Lower leg skin (tissue), 3 donors: ENCODE results near the gene IFT80.

Experiments used
- POLR2A ChIP-seq, 2 donors: fragments of 450-650 bp; IDR thresholded peaks; one replicate each; pipeline ENCODE4 v1.6.1; 2016 to 2017; ENCODE audit warnings: antibody characterized with exemption in 2 of 2, mild to moderate bottlenecking in 1 of 2, moderate library complexity in 1 of 2
- TF ChIP-seq, protein P1 (sequence below), 3 donors: fragments of 450-650 bp; IDR thresholded peaks; one replicate each; pipeline ENCODE4 v1.5.1; 2016; ENCODE audit warnings: antibody characterized with exemption in 3 of 3, mild to moderate bottlenecking in 3 of 3, moderate library complexity in 2 of 3

DNA sequence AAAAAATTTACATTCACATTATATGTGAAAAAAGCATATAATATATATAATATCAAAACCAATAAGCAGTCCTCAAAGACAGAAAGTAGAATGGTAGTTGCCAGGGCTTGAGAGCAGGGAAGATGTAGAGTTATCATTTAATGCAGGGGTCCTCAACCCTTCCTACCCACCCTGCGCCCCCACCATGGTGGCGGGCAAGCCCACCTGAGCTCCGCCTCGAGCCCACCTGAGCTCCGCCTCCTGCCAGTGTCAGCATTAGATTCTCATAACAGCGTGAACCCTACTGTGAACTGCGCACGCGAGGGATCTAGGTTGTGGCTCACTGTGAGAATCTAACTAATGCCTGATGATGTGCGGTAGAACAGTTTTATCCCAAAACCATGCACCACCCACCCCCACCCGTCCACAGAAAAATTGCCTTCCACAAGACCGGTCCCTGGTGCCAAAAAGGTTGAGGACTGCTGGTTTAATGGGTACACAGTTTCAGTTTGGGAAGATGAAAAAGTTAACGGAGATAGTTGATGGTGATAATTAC, 47.6 kb upstream of the IFT80 start:
- TF ChIP-seq, protein P1, sequence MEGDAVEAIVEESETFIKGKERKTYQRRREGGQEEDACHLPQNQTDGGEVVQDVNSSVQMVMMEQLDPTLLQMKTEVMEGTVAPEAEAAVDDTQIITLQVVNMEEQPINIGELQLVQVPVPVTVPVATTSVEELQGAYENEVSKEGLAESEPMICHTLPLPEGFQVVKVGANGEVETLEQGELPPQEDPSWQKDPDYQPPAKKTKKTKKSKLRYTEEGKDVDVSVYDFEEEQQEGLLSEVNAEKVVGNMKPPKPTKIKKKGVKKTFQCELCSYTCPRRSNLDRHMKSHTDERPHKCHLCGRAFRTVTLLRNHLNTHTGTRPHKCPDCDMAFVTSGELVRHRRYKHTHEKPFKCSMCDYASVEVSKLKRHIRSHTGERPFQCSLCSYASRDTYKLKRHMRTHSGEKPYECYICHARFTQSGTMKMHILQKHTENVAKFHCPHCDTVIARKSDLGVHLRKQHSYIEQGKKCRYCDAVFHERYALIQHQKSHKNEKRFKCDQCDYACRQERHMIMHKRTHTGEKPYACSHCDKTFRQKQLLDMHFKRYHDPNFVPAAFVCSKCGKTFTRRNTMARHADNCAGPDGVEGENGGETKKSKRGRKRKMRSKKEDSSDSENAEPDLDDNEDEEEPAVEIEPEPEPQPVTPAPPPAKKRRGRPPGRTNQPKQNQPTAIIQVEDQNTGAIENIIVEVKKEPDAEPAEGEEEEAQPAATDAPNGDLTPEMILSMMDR (IDR thresholded peaks at IDR 0.05): no peak
- TF ChIP-seq POLR2A (IDR thresholded peaks at IDR 0.05): no peak
